Breast epithelium (tissue), 4 donors: ENCODE data around the gene GTF2H3. TPM values are rescaled to one million over a fixed set of nuclear protein-coding genes. Genes with fewer than 3 reads are reported as not detected.

ENCODE experiments used
- DNase-seq, 2 donors: peaks; one replicate each; pipeline ENCODE4 v3.0.0-alpha.2; 2019; ENCODE audit warnings: low spot score in 2 of 2
- H3K27ac ChIP-seq, 2 donors: fragments of 200-600 bp; sonication (generic) in 1 of 2; one replicate each; pipeline ENCODE4 v1.5.1; 2016 to 2019; ENCODE audit warnings: mild to moderate bottlenecking in 1 of 2
- H3K27me3 ChIP-seq, 2 donors: fragments of 200-600 bp; sonication (generic) in 1 of 2; one replicate each; pipeline versions ENCODE4 v1.5.1 to v1.6.0; 2017 to 2019; ENCODE audit warnings: control low read depth in 1 of 2, mild to moderate bottlenecking in 1 of 2
- H3K36me3 ChIP-seq: fragments of 200-600 bp; one replicate; pipeline ENCODE4 v1.5.1; 2019
- H3K4me1 ChIP-seq, 2 donors: fragments of 200-600 bp; sonication (generic); one replicate each; pipeline ENCODE4 v1.5.1; 2016 to 2019; ENCODE audit warnings: control low read depth in 1 of 2
- H3K4me3 ChIP-seq, 3 donors: fragments of 200-600 bp; sonication (generic); 1 replicate in 2 of 3; 2 replicates in 1 of 3; pipeline ENCODE4 v1.5.1; 2016 to 2019; ENCODE audit warnings: mild to moderate bottlenecking in 3 of 3, moderate library complexity in 2 of 3
- H3K9me3 ChIP-seq, 2 donors: fragments of 200-600 bp; sonication (generic) in 1 of 2; one replicate each; pipeline ENCODE4 v1.5.1; 2016 to 2019; ENCODE audit warnings: control low read depth in 1 of 2
- POLR2A ChIP-seq: fragments of 450-650 bp; IDR thresholded peaks from one replicate; pipeline ENCODE4 v1.6.1; 2016; ENCODE audit warnings: antibody characterized with exemption, mild to moderate bottlenecking, moderate library complexity
- POLR2AphosphoS5 ChIP-seq, 3 donors: sonication (generic); formaldehyde crosslinking; IDR thresholded peaks; one replicate each; pipeline ENCODE4 v1.6.1; 2017; ENCODE audit warnings: antibody characterized with exemption in 3 of 3
- intact Hi-C: fragments of 100-400 bp; cut with DNase I; formaldehyde crosslinking; loops from one replicate; pipeline ENCODE4 v1.15.1; 2023; ENCODE audit warnings: low total_unique reads
- total RNA-seq, 3 donors: library from RNA; depleted of rRNA; stranded (reverse); fragments of >200 nt; gene quantifications; one replicate each; pipeline ENCODE4 v1.1.0, GENCODE V29; 2016
- TF ChIP-seq, protein P1 (sequence below), 3 donors: fragments of 450-650 bp; IDR thresholded peaks; one replicate each; pipeline ENCODE4 v1.5.1; 2016 to 2017; ENCODE audit warnings: antibody characterized with exemption in 3 of 3, mild to moderate bottlenecking in 3 of 3, moderate library complexity in 3 of 3

GTF2H3 gene
- total RNA-seq, 3 donors from 2014 or later: 13.0 to 28.1 (median 23.3) TPM

GRCh38 chr12:123607756-123608155 lies 25.9 kb upstream of the GTF2H3 start:
- Histone ChIP-seq H3K9me3 (no peaks in the 10 kb centered on the region), H3K4me1 (peaks cover 3 to 4% of the 10 kb centered on the region in 2 donors), H3K4me3 (no peak overlapping the region), H3K27me3 (no peaks in the 10 kb centered on the region), H3K36me3 (peaks cover 18% of the 10 kb centered on the region), H3K27ac (no peak overlapping the region)
- intact Hi-C loops: no loop called here
- TF ChIP-seq POLR2AphosphoS5 (IDR thresholded peaks at IDR 0.05): no peak
- TF ChIP-seq, protein P1, sequence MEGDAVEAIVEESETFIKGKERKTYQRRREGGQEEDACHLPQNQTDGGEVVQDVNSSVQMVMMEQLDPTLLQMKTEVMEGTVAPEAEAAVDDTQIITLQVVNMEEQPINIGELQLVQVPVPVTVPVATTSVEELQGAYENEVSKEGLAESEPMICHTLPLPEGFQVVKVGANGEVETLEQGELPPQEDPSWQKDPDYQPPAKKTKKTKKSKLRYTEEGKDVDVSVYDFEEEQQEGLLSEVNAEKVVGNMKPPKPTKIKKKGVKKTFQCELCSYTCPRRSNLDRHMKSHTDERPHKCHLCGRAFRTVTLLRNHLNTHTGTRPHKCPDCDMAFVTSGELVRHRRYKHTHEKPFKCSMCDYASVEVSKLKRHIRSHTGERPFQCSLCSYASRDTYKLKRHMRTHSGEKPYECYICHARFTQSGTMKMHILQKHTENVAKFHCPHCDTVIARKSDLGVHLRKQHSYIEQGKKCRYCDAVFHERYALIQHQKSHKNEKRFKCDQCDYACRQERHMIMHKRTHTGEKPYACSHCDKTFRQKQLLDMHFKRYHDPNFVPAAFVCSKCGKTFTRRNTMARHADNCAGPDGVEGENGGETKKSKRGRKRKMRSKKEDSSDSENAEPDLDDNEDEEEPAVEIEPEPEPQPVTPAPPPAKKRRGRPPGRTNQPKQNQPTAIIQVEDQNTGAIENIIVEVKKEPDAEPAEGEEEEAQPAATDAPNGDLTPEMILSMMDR (IDR thresholded peaks at IDR 0.05): no peak
- no peak for TF ChIP-seq POLR2A
- DNase-seq: no peak

DNA sequence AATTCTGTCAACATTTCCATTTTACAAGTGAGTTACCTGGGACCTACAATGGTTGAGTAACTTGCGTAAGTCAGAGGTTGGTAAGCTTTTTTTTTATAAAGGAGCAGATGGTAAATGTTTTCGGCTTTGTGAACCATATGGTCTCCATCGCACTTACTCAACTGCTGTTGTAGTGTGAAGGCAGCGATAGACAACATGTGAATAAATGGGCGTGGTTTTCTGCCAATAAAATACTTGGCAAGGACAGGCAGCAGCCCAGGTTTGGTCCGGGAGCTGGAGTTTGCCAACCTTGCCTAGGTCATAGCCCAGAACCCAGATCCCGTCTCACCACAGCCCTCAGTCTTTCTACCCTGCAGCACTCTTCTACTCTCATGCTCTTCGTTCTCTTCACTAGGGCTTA lies 25.4 kb upstream of the GTF2H3 start:
- H3K27me3 ChIP-seq: no peaks in the 10 kb centered on the region
- H3K9me3 ChIP-seq: no peaks in the 10 kb centered on the region
- H3K36me3 ChIP-seq: peaks cover 18% of the 10 kb centered on the region
- H3K4me1 ChIP-seq: no peaks in the 10 kb centered on the region
- H3K4me3 ChIP-seq: no peak overlapping the region
- DNase-seq: no peak
- intact Hi-C loops: no loop called here
- no peak overlapping the region for H3K27ac ChIP-seq
- TF ChIP-seq, protein P1 (IDR thresholded peaks at IDR 0.05): no peak
- no peak for TF ChIP-seq POLR2A
- no peak for TF ChIP-seq POLR2AphosphoS5 (IDR thresholded peaks at IDR 0.05)

DNA sequence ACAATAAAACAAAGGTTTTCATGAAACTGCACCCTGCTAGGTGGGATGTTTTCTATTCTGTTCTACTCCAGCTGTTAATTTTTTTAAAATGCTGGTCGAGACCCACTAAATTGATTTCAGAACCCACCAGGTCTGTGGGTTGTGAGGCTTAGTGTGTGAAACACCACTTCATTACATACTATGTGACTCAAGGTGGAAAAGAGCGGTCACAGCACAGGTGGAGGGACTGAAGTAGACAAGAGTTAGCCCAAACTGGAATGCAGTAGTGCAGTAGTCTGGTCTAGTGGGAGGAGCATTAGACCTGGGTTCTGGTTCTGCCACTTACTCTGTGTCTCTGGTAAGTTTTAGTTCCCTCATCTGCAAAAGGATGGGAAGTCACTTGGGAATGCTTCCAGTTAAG lies 19.5 kb upstream of the GTF2H3 start:
- no peak for DNase-seq
- Histone ChIP-seq H3K4me1 (no peaks in the 10 kb centered on the region), H3K4me3 (no peak overlapping the region), H3K36me3 (peaks cover 16% of the 10 kb centered on the region), H3K27ac (peak overlapping the region in 1 of 2 donors; percentile 35), H3K27me3 (no peaks in the 10 kb centered on the region), H3K9me3 (no peaks in the 10 kb centered on the region)
- TF ChIP-seq POLR2A (no peak), POLR2AphosphoS5 (IDR thresholded peaks at IDR 0.05) (no peak)
- TF ChIP-seq, protein P1 (IDR thresholded peaks at IDR 0.05): no peak
- intact Hi-C loops: no loop called here

DNA sequence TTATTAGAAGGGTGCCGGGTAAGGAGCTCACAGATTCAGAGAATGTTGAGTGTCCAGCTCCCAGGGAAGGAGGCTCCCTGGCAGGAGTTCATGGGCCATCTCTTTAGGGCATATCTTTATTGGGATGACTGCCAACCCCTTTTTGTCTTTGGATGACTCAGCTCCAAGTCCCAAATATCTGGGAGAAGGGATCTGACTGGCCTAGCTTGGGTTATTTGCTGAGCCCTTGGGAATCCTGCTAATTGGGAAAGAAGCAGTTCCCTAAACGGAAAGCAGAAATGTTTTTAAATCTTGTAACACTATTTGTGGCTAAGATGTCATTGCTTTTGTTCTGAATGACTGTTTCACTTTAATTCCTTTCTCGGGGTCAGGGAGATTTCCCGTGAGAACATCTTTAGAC lies 19.1 kb upstream of the GTF2H3 start:
- Histone ChIP-seq H3K4me1 (no peaks in the 10 kb centered on the region), H3K9me3 (no peaks in the 10 kb centered on the region), H3K27ac (peak overlapping the region in 1 of 2 donors; percentile 35), H3K27me3 (no peaks in the 10 kb centered on the region), H3K36me3 (peaks cover 14% of the 10 kb centered on the region), H3K4me3 (no peak overlapping the region)
- intact Hi-C loops: no loop called here
- no peak for DNase-seq
- TF ChIP-seq POLR2AphosphoS5 (IDR thresholded peaks at IDR 0.05): no peak
- no peak for TF ChIP-seq POLR2A
- TF ChIP-seq, protein P1 (IDR thresholded peaks at IDR 0.05): no peak

- no peak overlapping the region for H3K4me3 ChIP-seq
- H3K9me3 ChIP-seq: no peaks in the 10 kb centered on the region
- intact Hi-C loops: no loop called here
- no peaks in the 10 kb centered on the region for H3K4me1 ChIP-seq
- no peak overlapping the region for H3K27ac ChIP-seq
- DNase-seq: no peak
- peaks cover 14% of the 10 kb centered on the region for H3K36me3 ChIP-seq
- no peak for TF ChIP-seq POLR2A
- TF ChIP-seq, protein P1 (IDR thresholded peaks at IDR 0.05): no peak
- no peak for TF ChIP-seq POLR2AphosphoS5 (IDR thresholded peaks at IDR 0.05)
- no peaks in the 10 kb centered on the region for H3K27me3 ChIP-seq
Observed at GRCh38 chr12:123617144-123617543, 16.5 kb upstream of the GTF2H3 start.
